ENCODE data around the gene RAD51B. TPM values are rescaled to one million over a fixed set of nuclear protein-coding genes. Genes with fewer than 3 reads are reported as not detected.

RAD51B gene
- total and polyA plus RNA-seq, 4 donors, result 2.5 to 95.0 (median 9.6) TPM

DNA sequence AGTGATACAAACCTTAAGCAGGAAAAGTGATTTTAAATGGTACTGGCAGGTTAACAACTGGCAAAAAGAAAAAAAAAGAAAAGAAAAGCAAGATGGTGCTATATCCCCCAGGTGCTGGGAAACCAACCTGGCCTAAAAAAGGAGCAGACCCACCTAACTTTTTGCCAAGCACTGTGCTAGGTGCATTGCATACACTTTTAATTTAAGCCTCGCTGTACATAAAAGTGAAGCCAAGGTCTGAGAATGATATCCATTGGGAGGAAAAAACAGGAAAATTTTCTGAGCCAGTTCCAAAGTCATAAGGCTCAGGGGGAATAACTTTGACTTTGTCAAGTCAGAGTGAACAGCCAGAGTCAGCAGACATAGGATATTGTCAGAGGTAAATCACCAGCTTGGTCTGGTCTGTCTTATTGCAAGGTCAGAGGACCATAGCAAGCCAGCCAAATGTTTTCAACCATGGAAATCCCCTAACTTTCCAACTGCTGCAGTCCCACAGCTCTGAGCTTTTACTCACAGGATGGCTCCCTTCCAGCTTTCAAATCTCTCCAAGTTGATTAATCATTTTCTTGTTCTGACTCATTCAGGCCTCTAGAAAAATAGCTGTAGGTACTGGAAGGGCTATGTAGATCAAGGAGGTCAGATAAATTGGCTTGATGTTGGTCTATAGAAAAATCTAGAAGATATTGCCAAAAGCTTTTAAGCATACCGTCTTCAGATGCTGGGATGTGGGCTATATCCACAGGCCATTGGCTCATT is 412.9 kb downstream of the RAD51B start:
- Histone ChIP-seq H3K27me3 (ENCODE audit: control insufficient read depth in 3 of 3, insufficient read depth in 3 of 3, low read length in 2 of 3) (no peaks in the 10 kb centered on the region), H3K9ac (ENCODE audit: insufficient read depth in 1 of 2, low read length in 2 of 2) (peak overlapping the region in 1 of 2 donors; percentile 19), H3K36me3 (ENCODE audit: control insufficient read depth in 4 of 4, insufficient read depth in 4 of 4, low read length in 4 of 4) (no peaks in the 10 kb centered on the region), H3K9me3 (ENCODE audit: control insufficient read depth in 4 of 4, insufficient read depth in 3 of 4, low read length in 3 of 4) (no peaks in the 10 kb centered on the region), H3K4me1 (ENCODE audit: control insufficient read depth in 5 of 5, insufficient read depth in 5 of 5, low read length in 5 of 5) (peaks cover 0 to 57% (median 21%) of the 10 kb centered on the region in 5 donors), H3K27ac (ENCODE audit: low read depth in 1 of 2, low read length in 1 of 2) (peak overlapping the region; percentile 82), H3K4me3 (no peak overlapping the region)
- ATAC-seq (ENCODE audit: insufficient read depth, low FRiP score) (peak; percentile 78), DNase-seq (peak; percentile 80 to 97 (median 97))
- 42 to 67% methylated on average over 2 of the region's 2 CpGs for WGBS, 2 donors
- TF ChIP-seq, protein P1, sequence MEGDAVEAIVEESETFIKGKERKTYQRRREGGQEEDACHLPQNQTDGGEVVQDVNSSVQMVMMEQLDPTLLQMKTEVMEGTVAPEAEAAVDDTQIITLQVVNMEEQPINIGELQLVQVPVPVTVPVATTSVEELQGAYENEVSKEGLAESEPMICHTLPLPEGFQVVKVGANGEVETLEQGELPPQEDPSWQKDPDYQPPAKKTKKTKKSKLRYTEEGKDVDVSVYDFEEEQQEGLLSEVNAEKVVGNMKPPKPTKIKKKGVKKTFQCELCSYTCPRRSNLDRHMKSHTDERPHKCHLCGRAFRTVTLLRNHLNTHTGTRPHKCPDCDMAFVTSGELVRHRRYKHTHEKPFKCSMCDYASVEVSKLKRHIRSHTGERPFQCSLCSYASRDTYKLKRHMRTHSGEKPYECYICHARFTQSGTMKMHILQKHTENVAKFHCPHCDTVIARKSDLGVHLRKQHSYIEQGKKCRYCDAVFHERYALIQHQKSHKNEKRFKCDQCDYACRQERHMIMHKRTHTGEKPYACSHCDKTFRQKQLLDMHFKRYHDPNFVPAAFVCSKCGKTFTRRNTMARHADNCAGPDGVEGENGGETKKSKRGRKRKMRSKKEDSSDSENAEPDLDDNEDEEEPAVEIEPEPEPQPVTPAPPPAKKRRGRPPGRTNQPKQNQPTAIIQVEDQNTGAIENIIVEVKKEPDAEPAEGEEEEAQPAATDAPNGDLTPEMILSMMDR (IDR thresholded peaks at IDR 0.05; ENCODE audit: control extremely low read depth, extremely low read depth), result no peak

DNA sequence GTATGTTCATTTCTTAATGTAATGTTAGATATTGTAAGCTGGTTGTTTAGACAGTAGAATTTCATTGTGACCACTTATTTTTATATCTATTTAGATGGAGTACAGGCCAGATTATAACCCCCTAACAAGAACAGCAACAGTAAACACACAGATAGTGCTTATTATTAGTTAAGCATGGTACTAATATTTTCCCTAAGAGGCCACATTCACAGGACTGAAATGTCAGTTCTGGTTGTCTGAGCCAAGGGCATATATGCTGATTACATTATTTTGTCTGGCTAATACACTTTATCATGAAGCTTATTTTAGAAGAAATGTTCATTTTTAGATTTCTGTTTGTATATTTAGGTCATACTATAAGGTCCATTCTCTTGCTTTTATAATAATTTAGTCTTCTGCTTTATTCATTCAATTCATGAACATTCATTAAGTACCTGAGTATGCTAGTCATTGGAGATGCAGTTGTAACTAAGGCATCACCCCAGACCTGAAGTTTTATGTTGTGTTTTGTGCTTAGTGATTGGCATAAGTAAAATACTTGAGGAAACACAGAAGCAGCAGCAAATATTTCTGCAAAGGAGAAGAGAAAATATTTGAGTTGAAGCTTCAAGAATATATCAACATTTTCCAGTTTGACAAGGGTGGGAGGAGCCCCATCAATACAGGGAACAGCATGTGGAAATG is 413.7 kb downstream of the RAD51B start:
- TF ChIP-seq, protein P1 (IDR thresholded peaks at IDR 0.05; ENCODE audit: control extremely low read depth, extremely low read depth), result no peak
- H3K36me3 ChIP-seq (ENCODE audit: control insufficient read depth in 4 of 4, insufficient read depth in 4 of 4, low read length in 4 of 4), result no peaks in the 10 kb centered on the region
- peaks cover 0 to 57% (median 21%) of the 10 kb centered on the region in 5 donors for H3K4me1 ChIP-seq (ENCODE audit: control insufficient read depth in 5 of 5, insufficient read depth in 5 of 5, low read length in 5 of 5)
- H3K27ac ChIP-seq (ENCODE audit: low read depth in 1 of 2, low read length in 1 of 2), result peak overlapping the region in 1 of 2 donors; percentile 80
- H3K9me3 ChIP-seq (ENCODE audit: control insufficient read depth in 4 of 4, insufficient read depth in 3 of 4, low read length in 3 of 4), result no peaks in the 10 kb centered on the region
- no peak for ATAC-seq (ENCODE audit: insufficient read depth, low FRiP score)
- no peaks in the 10 kb centered on the region for H3K27me3 ChIP-seq (ENCODE audit: control insufficient read depth in 3 of 3, insufficient read depth in 3 of 3, low read length in 2 of 3)
- H3K9ac ChIP-seq (ENCODE audit: insufficient read depth in 1 of 2, low read length in 2 of 2), result no peak overlapping the region
- H3K4me3 ChIP-seq, result no peak overlapping the region
- DNase-seq, result peak in 1 of 3 donors; percentile 58

DNA sequence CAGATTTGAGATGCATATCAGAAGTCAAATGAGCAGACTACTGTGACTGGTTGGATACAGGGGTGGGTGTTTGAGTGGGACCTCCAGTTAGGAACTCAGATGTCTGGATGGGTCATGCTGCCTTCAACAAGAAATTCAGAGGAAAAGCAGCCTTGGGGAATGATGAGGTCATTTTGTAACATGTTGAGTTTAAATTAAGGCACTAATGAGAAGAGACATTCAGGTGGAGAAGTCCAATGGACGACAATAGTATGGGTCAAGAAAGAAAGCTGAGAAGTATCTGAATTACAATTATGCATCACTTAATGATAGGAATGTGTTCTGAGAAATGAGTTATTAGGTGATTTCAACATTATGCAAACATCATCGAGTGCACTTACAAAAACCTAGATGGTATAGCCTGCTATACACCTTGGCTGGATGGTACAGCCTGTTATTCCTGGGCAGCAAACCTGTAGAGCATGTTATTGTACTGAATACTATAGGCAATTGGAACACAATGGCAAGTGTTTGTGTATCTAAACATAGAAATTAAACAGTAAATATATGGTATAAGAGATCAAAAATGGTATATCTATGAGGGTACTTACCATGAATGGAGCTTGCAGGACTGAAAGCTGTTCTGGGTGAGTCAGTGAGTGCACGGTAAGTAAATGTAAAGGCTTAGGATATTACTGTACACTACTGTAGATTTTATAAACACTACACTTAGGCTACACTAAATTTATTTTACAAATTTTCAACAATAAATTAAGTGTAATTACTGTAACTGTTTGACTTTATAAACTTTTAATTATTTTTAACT is 414.7 kb downstream of the RAD51B start:
- Histone ChIP-seq H3K27ac (ENCODE audit: low read depth in 1 of 2, low read length in 1 of 2) (no peak overlapping the region), H3K4me1 (ENCODE audit: control insufficient read depth in 5 of 5, insufficient read depth in 5 of 5, low read length in 5 of 5) (peaks cover 2 to 57% (median 21%) of the 10 kb centered on the region in 5 donors)

More for the DNA sequence above, 414.7 kb downstream of the RAD51B start:
- no peaks in the 10 kb centered on the region for H3K9me3 ChIP-seq (ENCODE audit: control insufficient read depth in 4 of 4, insufficient read depth in 3 of 4, low read length in 3 of 4)
- peak in 2 of 3 donors; percentile 40 to 62 for DNase-seq
- no peaks in the 10 kb centered on the region for H3K36me3 ChIP-seq (ENCODE audit: control insufficient read depth in 4 of 4, insufficient read depth in 4 of 4, low read length in 4 of 4)
- WGBS, 2 donors, result 71 to 90% methylated on average over 3 of the region's 3 CpGs
- TF ChIP-seq, protein P1 (IDR thresholded peaks at IDR 0.05; ENCODE audit: control extremely low read depth, extremely low read depth), result no peak
- no peaks in the 10 kb centered on the region for H3K27me3 ChIP-seq (ENCODE audit: control insufficient read depth in 3 of 3, insufficient read depth in 3 of 3, low read length in 2 of 3)
- ATAC-seq (ENCODE audit: insufficient read depth, low FRiP score), result no peak
- no peak overlapping the region for H3K4me3 ChIP-seq
- H3K9ac ChIP-seq (ENCODE audit: insufficient read depth in 1 of 2, low read length in 2 of 2), result no peak overlapping the region
